ENCODE results near the gene PET117. TPM values are rescaled to one million over a fixed set of nuclear protein-coding genes. Genes with fewer than 3 reads are reported as not detected.
"Not testable (repeated sequence)": the region's sequence is repeated elsewhere in the genome, so short reads cannot be mapped to it uniquely, and the experiment has no call there.

Gene PET117
- total RNA-seq, 3 donors from 2014 or later (not counting 1 experiment from before 2014, with no cell fraction given) = 7.0 to 11.7 (median 10.4) TPM

DNA sequence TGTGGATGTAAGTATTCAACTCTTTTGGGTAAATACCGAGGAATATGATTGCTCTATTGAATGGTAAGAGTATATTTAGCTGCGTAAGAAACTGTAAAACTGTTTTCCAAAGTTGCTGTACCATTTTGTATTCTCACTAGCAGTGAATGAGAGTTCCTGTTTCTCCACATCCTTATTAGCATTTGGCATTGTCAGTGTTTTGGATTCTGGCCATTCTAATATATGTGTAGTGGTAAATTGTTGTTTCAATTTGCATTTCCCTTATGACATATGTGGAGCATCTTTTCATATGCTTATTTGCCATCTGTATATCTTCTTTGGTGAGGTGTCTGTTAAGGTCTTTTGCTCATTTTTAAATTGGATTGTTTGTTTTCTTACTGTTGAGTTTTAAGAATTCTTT lies 29.3 kb upstream of the PET117 start:
- ATAC-seq (no peak), DNase-seq (no peak)
- no peaks in the 10 kb centered on the region for H3K36me3 Mint-ChIP-seq
- H3K9me3 ChIP-seq (ENCODE audit: control insufficient read depth, insufficient read depth, low read length) = no peaks in the 10 kb centered on the region
- H3K27me3 ChIP-seq (ENCODE audit: control insufficient read depth, insufficient read depth, low read length) = no peaks in the 10 kb centered on the region
- no peak overlapping the region for H3K27ac Mint-ChIP-seq
- TF ChIP-seq CTCF (IDR thresholded peaks at IDR 0.05) = no peak
- no peak overlapping the region for H3K4me3 Mint-ChIP-seq
- no peaks in the 10 kb centered on the region for H3K36me3 ChIP-seq (ENCODE audit: control insufficient read depth, insufficient read depth, low read length)
- peaks cover 17 to 18% of the 10 kb centered on the region in 2 donors for H3K27me3 Mint-ChIP-seq (ENCODE audit: low read depth in 2 of 2)
- H3K27ac ChIP-seq (ENCODE audit: low read length) = no peak overlapping the region
- WGBS (ENCODE audit: insufficient coverage) = no CpG with 5 or more reads among the region's 2 CpGs
- H3K9me3 Mint-ChIP-seq = no peaks in the 10 kb centered on the region
- H3K4me3 ChIP-seq (ENCODE audit: low read length) = no peak overlapping the region
- intact Hi-C loops (cut with micrococcal nuclease) = no loop called here
- H3K4me1 ChIP-seq (ENCODE audit: control insufficient read depth, insufficient read depth, low read length) = no peaks in the 10 kb centered on the region
- no peaks in the 10 kb centered on the region for H3K4me1 Mint-ChIP-seq

GRCh38 chr20:18128574-18128973 lies 9.1 kb upstream of the PET117 start:
- H3K4me1 Mint-ChIP-seq; H3K4me1 ChIP-seq (ENCODE audit: control insufficient read depth, insufficient read depth, low read length); H3K27ac Mint-ChIP-seq; H3K4me3 ChIP-seq (ENCODE audit: low read length); H3K36me3 ChIP-seq (ENCODE audit: control insufficient read depth, insufficient read depth, low read length); H3K9me3 ChIP-seq (ENCODE audit: control insufficient read depth, insufficient read depth, low read length); H3K27ac ChIP-seq (ENCODE audit: low read length); H3K36me3 Mint-ChIP-seq; intact Hi-C loops (cut with micrococcal nuclease); H3K9me3 Mint-ChIP-seq; H3K27me3 ChIP-seq (ENCODE audit: control insufficient read depth, insufficient read depth, low read length); DNase-seq; ATAC-seq; H3K4me3 Mint-ChIP-seq: not testable (repeated sequence)
- 18% methylated on average over 1 of the region's 1 CpG for WGBS (ENCODE audit: insufficient coverage)
- peaks cover 14 to 22% of the 10 kb centered on the region in 2 donors for H3K27me3 Mint-ChIP-seq (ENCODE audit: low read depth in 2 of 2)

- Histone ChIP-seq H3K9me3 (ENCODE audit: control insufficient read depth, insufficient read depth, low read length) (no peaks in the 10 kb centered on the region), H3K27ac (ENCODE audit: low read length) (no peak overlapping the region), H3K36me3 (ENCODE audit: control insufficient read depth, insufficient read depth, low read length) (no peaks in the 10 kb centered on the region), H3K4me3 (ENCODE audit: low read length) (no peak overlapping the region), H3K27me3 (ENCODE audit: control insufficient read depth, insufficient read depth, low read length) (no peaks in the 10 kb centered on the region), H3K4me1 (ENCODE audit: control insufficient read depth, insufficient read depth, low read length) (peaks cover 8% of the 10 kb centered on the region)
- H3K36me3 Mint-ChIP-seq = no peaks in the 10 kb centered on the region
- H3K27ac Mint-ChIP-seq = no peak overlapping the region
- no peak for TF ChIP-seq CTCF (IDR thresholded peaks at IDR 0.05)
- no peak overlapping the region for H3K4me3 Mint-ChIP-seq
- no peak for DNase-seq
- WGBS (ENCODE audit: insufficient coverage) = no CpG with 5 or more reads among the region's 1 CpG
- intact Hi-C loops (cut with micrococcal nuclease) = loop anchor here (10.0 kb wide), 1 partner anchor 372 kb away; the partner anchor contains the start of gene SEC23B
- no peaks in the 10 kb centered on the region for H3K9me3 Mint-ChIP-seq
- H3K27me3 Mint-ChIP-seq (ENCODE audit: low read depth in 2 of 2) = peaks cover 6 to 15% of the 10 kb centered on the region in 2 donors
- peaks cover 0 to 15% of the 10 kb centered on the region in 2 donors for H3K4me1 Mint-ChIP-seq
- no peak for ATAC-seq
Measured at GRCh38 chr20:18132663-18133062, 5.0 kb upstream of the PET117 start.

GRCh38 chr20:18133962-18134361 lies 3.7 kb upstream of the PET117 start:
- Histone ChIP-seq H3K4me1 (ENCODE audit: control insufficient read depth, insufficient read depth, low read length) (peaks cover 12% of the 10 kb centered on the region), H3K9me3 (ENCODE audit: control insufficient read depth, insufficient read depth, low read length) (no peaks in the 10 kb centered on the region), H3K27me3 (ENCODE audit: control insufficient read depth, insufficient read depth, low read length) (no peaks in the 10 kb centered on the region), H3K27ac (ENCODE audit: low read length) (no peak overlapping the region), H3K4me3 (ENCODE audit: low read length) (no peak overlapping the region), H3K36me3 (ENCODE audit: control insufficient read depth, insufficient read depth, low read length) (no peaks in the 10 kb centered on the region)
- no peak for DNase-seq
- Mint-ChIP-seq H3K27ac (no peak overlapping the region), H3K9me3 (no peaks in the 10 kb centered on the region), H3K4me3 (no peak overlapping the region), H3K27me3 (ENCODE audit: low read depth in 2 of 2) (peaks cover 6 to 15% of the 10 kb centered on the region in 2 donors), H3K36me3 (no peaks in the 10 kb centered on the region), H3K4me1 (peaks cover 6 to 17% of the 10 kb centered on the region in 2 donors)
- no peak for TF ChIP-seq CTCF (IDR thresholded peaks at IDR 0.05)
- intact Hi-C loops (cut with micrococcal nuclease) = loop anchor here (10.0 kb wide), 1 partner anchor 371 kb away; the partner anchor contains the start of gene SEC23B
- ATAC-seq = no peak
- WGBS (ENCODE audit: insufficient coverage) = 100% methylated on average over 1 of the region's 2 CpGs
